Inflammatory macrophage treated with lipopolysaccharide for 1 hour (primary cell): ENCODE data around the gene COL27A1.

Source experiments
- DNase-seq, 2 donors: peaks; one replicate each; pipeline ENCODE4 v3.0.0-alpha.2; 2020 to 2022

COL27A1 gene

GRCh38 chr9:114149765-114150340 is 5.5 kb upstream of the COL27A1 start:
- DNase-seq: no peak

- no peak for DNase-seq
Measured at GRCh38 chr9:114150608-114151007, 4.7 kb upstream of the COL27A1 start.

DNA sequence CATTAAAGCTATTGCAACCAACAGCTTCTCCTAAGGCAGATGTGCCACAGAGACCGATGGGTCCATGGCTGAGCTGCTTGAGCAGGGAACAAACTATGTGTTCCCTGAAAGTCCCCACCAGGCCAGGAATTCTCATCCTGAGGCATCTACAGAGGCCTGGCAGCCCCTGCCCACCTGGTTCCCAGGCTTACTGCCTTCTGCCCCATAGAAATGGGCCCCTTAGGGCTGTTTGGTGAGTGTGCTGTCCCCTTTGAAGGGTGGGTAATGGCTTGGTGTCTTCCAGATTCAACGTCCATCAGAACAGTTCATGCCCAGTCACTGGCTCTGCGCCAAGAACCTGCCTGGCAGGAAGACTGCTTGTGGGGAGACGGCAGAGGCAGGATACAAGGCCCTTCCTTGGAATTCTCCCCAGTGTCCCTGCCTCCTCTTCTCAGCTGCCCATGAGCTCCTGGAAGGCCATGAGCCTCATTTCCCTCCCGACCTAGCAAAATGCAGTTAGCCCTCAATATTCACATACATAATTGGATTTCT is 3.8 kb upstream of the COL27A1 start:
- no peak for DNase-seq

GRCh38 chr9:114153761-114154599 is 1.4 kb upstream of the COL27A1 start:
- DNase-seq: no peak

GRCh38 chr9:114154600-114155102 is 686 bp upstream of the COL27A1 start:
- no peak for DNase-seq

DNA sequence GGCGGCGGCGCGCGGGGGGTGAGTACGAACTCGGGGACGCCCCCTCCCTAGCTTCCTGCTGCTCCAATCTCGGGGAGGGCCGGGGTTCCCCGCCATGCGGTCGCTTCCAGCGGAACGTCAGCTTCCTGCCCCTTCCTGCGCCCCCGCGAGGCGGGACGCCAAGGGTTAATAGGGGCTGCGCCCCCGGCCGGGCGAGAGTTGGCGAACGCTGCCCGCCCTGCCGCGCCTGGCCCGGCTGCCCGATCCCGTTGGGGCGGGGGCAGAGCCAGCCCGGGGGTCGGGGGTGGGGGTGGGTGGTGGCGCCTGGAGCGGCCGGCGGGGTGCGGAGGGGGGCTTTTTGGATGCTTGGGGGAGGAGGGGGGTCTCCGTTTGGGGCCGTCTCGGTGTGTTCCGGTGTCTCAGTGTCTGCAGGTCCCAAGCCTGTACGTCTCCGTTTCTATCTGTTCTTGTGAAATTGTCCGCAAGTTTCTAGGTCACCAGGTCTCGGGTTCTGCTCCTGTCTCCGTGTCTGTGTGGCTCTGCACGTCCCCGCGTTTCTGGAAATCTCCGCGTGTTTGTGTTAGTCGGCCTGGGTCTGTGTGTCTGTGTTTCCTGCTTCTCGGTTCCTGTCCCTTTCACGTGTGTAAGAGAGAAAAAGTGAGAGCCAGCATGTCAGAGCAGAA is 789 bp downstream of the COL27A1 start:
- DNase-seq: peak; percentile 20 to 45

- peak; percentile 36 to 63 for DNase-seq
Measured at GRCh38 chr9:114156657-114157421, 1.5 kb downstream of the COL27A1 start.

DNA sequence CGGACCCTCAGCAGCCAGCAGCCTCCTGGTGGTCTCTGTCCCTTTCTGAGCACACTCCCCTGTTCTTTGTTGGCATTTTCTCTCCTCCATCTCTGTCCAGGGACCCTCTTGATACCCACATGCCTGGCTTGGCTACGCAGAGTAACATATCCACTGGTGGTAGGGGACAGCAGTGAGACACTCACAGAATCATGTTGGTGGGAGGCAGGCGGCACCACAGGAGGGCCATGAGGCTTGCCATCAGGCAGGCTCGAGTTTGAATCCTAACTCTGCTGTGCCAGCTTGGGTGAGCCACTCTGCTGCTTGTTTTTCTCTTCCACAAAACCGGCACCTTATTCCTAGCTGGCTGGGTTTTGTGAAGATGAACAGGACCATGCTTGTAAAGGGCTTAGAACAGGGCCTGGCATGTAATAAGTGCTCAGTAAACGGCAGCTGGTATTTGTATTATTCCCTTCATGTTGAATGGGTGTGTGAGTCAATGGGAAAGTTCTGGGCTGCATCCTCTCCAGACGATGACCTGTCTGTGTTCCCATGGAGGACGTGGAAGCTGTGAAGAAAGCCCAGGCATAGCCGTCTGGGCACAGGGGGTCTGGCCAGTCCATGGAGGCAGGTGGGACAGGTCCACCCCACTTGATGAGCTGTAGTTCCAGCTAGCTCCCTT is 2.3 kb downstream of the COL27A1 start:
- DNase-seq: no peak

DNA sequence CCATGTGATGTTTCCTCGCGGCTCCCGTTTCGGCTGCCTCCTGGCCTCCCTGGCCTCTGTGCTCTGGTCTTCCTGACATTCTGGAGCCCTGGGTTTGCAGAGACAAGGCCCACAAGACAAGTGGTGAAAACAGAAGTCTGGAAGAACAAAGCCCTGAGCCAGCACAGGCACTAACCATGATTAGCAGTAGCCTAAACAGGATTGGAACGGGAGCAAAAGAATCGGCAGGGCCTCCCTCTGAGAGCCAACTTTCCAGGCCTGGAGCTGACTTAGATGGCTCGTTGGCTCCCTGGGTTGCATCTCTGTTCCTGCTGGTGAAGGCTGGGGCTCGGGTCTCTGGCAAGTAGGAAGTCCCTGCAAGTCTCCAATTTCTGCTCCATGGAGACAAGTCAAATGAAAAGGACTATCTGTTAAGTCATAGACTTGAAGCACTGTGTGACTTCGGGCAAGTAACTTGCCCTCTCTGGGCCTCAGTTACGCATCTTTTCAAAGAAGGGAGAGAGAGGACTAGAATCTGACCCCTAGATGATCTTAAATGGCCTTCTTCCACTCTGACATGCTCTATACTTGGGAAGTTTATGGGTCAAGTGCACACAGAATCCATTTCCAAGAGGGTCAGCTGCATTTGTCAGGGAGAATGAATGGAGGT is 3.3 kb downstream of the COL27A1 start:
- DNase-seq: no peak

GRCh38 chr9:114159691-114160090 is 4.4 kb downstream of the COL27A1 start:
- no peak for DNase-seq

DNA sequence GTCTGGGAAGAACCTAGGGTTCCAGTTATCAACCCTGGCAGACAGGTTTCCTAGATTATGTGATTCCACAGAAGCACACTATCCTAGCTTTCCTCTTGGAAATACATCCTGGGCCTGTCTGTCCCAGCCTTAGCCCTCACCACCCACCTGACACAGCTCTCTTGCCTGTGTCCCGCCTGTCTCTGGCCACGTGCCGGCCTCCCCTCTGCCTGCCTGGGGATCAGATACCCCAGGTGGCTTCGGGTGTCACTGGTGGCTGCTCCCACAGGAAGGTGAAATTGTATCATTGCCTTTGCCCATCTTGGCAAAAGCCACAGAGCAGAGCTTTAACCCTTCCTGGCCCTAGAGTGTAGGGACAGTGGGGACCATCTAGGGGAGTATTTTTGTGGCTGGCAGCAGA is 6.2 kb downstream of the COL27A1 start:
- DNase-seq: no peak

- no peak for DNase-seq
Measured at GRCh38 chr9:114163517-114163951, 8.2 kb downstream of the COL27A1 start.

DNA sequence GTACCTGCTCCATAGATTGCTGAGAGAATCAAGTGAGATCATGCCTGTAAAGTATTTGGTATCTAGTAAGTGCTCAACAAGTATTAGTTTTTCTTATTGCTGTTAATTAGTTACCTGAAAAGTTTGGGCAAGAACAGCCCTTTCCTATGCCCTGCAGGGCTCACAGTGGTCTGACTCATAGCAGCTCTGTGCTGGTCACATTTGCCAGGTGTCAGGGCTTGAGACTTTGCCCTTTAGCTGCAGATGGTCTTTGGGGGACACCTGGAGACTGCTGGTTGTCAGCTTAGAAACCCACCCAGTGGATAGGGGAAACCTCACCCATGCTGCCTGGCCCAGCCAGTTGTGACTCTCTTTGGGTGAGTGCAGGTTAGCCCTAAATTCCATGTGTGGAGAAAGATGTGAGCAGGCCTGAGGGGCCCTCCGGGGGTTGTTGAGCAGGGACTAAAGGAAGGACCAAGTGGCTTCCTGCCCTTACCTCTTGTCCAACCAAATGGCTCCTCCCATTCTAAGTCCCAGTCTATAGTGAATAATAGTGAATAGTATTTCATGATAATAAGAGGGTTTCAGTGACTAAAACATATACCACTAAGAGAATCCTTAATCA is 9.0 kb downstream of the COL27A1 start:
- no peak for DNase-seq

GRCh38 chr9:114165407-114166102 is 10.2 kb downstream of the COL27A1 start:
- DNase-seq: no peak

- no peak for DNase-seq
Measured at GRCh38 chr9:114166103-114166470, 10.8 kb downstream of the COL27A1 start.

DNA sequence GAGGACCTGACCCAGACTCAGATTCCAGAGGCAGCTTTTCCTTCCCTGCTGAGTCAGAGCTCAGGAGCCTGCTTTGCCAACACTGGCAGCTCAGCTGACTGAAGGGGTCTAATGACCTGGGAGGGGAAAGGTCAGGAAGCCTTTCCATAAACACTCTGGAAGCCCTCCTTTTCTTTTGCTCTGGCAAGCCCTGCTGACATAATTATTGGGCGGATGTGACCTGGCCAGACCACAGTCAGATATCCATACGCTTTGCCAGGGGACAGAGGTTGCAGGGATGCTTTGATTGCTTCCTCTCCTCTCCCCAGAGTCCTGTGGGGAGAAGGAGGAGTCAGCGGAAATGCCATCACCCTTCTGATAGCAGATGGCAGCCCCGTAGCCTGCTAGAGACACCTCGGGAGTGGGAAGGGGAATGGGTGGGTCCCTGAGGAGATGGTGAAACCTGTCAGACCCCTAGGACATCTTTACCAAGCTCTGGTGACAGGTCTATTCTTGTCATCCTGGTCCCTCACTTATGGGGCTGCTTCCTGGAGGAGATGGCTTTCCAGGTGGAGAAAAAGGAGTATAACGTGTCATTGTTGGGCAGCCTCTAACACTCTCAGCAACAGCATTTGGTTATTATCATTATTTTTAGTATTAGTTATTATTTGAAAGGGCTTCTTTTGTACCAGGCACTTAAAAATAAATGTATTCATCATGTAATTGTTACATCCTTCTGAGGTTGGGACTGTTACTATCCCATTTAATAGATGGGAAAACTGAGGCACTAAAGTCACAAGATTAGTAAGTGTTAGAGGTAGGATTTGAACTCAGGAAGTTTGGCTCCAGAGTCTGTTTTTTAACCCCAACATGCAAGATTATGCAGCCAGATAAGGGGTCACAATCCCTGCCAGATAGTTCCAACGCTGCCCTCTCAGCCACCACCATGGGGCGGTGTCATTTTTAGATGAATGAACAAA is 11.6 kb downstream of the COL27A1 start:
- DNase-seq: no peak

- no peak for DNase-seq
Measured at GRCh38 chr9:114167591-114168091, 12.3 kb downstream of the COL27A1 start.

- no peak for DNase-seq
Measured at GRCh38 chr9:114168281-114169028, 13.1 kb downstream of the COL27A1 start.
